NCI-H2196 (cell line): Measurements from ENCODE around the gene NNT.
A peak's percentile ranks its signal among the peaks of the same experiment; 100 is the strongest.
"Not testable (repeated sequence)": the region's sequence is repeated elsewhere in the genome, so short reads cannot be mapped to it uniquely, and the experiment has no call there.

Experiments
- DNase-seq: peaks from one replicate; lab custom pipeline; 2025; ENCODE audit not compliant: unreplicated experiment; lab: John Stamatoyannopoulos, UW

The NNT gene

DNA sequence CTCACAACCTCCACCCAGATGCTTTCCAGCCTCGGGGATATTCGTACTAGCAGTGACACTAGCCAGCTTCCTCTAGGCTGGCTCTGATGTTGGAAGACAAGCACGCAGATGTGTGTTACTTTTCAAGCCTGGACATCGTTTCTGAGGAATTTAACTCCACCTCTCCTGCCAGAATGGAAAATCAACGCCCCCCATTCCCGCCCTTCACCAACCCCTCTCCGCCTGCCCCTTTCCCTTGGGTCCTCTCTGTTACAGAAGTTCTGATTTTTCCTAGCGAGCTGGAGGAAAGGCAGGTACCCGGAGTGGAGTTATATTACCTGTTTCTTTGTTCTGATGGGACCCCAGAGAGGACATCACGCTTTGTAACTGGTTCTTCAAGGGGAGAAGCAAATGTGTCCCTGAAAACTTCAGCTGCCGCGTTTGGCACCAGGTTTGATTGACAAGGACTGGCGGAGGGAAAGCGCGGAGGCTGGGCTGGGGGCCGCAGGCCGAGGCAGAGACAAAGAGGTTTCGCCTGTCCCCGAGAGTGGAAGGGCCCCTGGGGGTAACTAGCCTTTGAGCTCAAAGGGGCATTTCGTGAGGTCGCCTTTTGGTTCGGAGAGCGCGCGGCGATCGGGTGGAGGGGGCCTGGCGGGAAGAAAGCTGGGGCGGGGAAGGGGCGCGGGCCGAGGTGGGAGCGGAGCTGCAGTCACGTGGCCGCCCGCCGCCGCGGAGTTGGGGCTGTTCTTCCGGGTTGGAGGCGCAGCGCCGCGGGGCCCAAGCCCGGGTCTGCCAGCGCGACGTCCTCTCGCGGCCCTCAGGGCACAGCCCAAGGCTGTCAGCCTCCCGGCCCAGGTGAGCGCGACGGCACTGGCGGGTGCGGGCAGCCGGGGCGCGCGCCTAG lies at the start of gene NNT:
Gene NNT, plus strand, starts transcription at position 720 of the 883 bp plus-strand sequence. CDS start 6,016 bp downstream, outside the sequence.
- DNase-seq = peak; percentile 76

DNA sequence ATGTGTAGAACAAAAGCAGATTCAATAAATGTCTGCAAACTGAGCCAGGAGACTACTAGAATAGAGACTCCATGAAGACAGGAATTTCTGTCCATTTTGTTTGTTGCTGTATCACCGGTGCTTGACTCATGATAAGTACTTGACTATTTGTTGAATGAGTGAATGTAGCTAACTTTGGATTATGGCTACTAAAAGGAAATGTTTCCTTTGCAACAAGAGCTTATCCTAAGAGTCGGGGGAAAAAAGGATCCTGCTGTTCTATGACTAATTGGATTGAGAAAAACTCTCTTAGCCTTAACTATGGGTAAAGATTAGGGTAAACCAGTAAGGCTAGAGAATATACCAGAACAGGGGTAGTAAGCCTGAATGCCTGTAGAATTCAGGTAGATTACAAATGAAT lies 49.6 kb upstream of the NNT start:
- no peak for DNase-seq

- no peak for DNase-seq
Observed at GRCh38 chr5:43554497-43554896, 48.5 kb upstream of the NNT start.

DNA sequence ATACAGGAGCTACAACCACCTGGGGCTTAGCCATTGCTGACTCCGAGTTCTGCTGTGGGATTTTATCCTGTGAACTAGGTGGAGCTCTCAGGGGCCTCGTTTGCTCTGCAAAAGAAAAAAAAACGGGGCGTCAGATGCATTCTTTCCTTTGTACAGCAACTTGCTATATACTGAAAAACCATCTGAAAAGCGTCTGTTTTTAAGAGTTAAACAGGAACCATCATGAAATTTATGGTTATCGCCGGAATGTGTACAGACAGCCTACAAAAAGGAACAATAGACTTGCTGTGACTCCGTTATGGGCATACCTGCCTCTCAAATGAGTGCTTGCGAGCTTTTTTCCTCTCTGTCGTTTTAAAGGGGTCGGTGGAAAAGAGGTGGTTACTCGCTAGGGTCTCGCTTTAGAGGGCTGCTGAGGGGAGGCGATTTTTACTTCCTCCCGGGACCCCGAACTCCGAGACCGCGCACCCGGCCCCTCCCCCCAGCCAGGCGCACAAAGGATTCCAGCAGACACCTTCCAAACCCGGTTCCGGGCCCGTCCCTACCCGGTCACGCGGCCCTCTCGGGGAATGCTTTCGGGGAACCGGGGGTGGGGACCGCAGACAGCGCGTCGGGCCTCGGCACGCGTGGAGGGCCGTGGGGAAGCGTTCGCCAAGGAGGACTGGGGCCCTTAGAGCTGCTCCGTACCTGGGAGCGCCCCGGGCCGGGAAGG lies 46.9 kb upstream of the NNT start:
- peak; percentile 32 for DNase-seq

DNA sequence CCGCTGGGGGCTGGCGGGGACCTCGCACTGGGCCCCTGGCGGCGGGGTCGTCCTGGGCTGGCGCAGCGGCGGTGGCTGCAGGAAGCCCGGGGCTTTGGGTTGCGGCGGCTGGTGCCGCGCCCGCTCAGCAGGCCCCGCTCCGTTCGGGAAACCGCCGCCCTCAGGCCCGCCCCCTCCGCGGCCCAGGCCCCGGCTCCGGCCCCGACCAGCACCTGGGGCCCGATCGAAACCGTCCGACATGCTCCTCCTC lies 46.4 kb upstream of the NNT start:
- DNase-seq = not testable (repeated sequence)

DNA sequence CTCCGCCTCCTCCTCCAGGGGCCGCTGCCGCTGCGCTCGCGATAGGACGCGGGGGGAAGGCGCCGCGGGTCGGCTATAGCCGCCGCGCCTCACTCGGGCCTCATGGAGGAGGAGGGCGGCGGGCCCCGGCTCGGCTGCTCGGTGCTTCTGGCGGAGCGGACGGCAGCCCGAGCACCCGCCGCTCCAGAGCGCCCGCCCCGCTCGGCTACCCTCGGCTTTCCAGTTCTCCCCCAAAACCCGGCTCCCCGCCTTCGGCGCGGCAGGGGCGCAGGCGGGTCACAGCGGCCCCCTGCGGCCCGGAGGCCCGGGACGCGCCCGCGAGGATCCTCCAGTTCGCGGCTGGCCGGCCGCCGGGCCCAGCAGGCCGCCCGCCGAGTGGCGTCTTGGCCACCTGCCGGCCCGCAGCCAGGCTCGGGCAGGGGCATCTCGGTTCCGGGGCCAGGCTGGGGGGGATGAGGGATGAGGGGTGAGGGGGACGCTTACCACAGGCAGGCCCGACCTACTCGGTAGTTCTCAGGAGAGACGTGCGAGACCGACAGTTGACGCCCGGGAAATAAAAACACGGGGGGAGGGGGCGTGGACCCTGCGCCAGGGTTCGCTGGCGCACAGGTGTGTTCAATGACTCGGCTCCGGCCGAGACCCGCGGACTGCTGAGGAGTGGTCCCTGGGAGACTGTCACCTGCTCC lies 46.0 kb upstream of the NNT start, which contains the start of gene PAIP1:
Gene PAIP1, minus strand, starts transcription at position 221 of the 686 bp plus-strand sequence. CDS start 231 bp downstream, outside the sequence.
- DNase-seq = peak; percentile 94

DNA sequence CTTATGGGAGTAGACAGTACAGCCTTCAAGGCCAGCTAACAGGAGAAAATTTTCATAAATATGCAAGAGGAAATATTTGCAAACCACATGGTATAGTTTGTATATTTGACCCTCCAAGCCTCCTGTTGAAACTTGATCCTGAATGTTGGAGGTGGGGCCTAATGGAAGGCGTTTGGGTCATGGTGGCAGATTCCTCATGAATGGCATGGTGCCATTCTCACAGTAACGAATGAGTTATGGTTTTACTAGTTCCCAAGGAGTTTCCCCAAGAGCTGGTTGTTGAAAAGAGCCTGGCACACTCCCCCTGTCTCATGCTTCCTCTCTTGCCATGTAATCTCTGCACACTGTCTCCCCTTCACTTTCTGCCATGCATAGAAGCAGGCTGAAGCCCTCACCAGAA lies 42.9 kb upstream of the NNT start:
- no peak for DNase-seq

- DNase-seq = no peak
Observed at GRCh38 chr5:43561356-43561755, 41.6 kb upstream of the NNT start.

DNA sequence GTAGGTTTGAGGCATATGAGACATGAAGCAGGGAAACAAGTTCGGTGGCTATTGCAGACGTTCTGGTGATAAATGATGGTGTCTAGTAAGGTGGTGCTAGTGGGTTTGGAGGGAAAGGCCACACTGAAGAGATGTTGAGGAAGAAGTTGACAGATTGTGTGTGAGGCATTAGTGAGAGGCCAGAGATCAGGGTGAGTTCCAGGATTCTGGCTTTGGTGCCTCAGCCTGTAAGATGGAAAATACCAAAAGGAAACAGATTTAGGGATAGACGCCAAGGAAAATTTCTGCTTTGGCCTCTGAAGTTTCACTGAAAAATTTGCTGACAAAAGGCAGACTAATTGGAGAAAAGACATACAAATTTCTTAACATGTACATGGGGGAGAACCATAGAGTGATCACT lies 39.7 kb upstream of the NNT start:
- DNase-seq = no peak

- DNase-seq = no peak
Observed at GRCh38 chr5:43564289-43564850, 38.6 kb upstream of the NNT start.

DNA sequence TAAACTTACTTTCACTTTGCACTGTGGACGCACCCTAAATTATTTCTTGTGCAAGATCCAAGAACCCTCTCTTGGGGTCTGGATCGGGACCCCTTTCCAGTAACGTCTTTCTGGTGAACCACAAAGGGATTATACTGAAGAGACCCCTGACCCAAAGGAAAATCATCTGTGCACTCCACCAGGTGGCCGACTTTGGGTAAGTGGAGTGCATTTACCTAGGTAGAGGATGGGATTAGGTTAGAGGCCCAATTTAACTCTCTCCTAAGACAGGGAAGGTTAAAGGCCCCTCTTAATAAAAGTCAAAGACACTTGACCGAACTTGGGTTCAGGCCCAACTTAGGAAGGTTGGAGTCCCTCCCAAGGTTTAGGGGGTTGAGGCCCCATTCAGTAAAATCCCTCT lies 37.9 kb upstream of the NNT start:
- DNase-seq = no peak

DNA sequence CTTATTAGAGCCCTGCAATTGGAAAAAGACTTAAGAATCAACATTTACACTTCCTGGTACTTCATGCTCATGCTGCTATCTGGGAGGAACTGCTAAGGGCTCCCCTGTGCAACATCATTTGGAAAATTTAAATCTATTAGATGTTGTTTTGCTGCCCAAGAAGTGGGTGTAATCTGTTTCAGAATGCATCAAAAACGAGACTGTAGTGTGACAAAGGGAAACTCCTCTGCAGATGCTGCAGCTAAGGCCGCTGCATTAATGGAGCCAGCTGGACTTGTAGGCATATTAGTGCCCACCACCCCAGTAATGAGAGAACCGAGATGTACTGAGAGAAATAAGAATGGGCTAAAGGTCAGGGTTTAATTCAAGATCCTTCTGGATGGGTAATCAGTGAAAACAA lies 35.0 kb upstream of the NNT start:
- DNase-seq = no peak

DNA sequence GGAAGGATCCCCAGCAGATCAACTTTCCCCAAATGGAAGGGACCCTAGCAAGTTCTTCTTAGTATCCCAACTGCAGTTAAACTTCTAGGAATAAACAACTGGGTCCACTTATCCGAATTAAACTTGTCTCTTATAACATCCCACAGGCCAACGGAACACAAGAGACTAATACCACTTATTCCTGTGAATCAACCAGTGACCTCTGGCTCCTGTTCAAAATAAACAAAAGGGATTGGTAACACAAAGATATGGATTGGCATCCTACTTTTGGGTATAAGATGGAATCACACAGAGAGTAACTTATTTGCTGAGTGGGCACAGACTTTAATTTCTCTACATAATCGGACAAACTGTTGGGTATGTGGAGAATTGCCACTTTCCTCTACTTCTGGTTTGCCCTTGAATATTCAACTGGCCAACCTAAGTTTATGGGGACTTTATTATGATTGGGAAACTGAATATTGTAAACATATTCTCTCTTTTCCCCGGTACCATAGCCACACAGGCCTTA lies 33.7 kb upstream of the NNT start:
- no peak for DNase-seq

- DNase-seq = no peak
Observed at GRCh38 chr5:43570450-43571158, 32.4 kb upstream of the NNT start.

DNA sequence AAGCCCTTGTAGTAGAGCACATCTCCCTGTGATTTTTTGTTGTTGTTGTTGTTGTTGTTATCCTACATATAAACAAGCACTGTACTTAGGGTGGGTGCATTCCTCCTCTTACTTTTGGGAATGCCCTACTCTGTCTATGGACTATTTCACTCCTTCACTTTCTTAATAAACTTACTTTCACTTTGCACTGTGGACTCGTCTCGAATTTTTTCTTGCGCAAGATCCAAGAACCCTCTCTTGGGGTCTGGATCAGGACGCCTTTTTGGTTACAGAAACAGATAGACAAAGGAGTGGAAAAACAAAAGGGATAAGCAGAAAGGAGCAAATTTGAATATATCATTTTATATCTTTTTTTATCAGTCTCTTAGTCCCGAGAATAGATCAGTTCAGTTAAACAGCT lies 31.7 kb upstream of the NNT start:
- DNase-seq = no peak

- DNase-seq = no peak
Observed at GRCh38 chr5:43572357-43572756, 30.6 kb upstream of the NNT start.

DNA sequence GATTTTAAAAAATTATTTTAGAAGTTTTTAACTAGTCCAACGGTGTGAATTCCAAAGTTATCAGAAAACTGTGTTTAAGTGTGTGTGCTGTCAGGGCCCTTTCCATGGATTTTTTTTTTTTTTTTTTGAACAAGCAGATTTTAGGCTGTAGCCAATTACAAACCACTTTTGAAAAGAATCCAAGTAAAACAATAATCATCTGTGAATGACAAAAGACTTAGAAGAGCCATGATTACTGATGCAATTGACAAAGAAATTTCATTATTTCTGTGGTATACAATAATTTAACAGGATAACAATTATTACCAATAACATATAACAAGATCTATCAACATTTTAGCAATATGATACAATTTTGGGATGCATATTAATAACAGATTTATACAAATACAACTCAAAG lies 29.9 kb upstream of the NNT start:
- no peak for DNase-seq

- not testable (repeated sequence) for DNase-seq
Observed at GRCh38 chr5:43580402-43581210, 22.4 kb upstream of the NNT start.

DNA sequence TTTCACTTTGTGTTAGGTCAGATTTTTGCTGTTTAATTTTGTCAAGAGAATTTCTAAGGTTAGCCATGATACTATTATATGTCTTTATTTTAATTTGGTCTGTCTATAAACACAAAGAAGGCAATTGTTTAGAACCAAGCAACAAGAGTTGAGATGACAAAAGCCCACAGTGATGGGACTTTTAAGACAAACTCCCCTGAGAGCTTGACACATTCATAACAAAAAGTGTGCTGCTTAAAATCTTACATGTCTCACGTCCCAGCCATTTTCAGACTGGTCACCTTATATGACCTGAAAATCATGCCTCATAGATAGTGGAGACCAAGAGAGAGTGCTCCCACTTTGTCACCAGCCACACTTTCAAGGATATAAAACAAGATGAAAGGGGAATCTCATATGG lies 21.6 kb upstream of the NNT start:
- DNase-seq = no peak
